ENCODE results near the gene MIEN1.

DNA sequence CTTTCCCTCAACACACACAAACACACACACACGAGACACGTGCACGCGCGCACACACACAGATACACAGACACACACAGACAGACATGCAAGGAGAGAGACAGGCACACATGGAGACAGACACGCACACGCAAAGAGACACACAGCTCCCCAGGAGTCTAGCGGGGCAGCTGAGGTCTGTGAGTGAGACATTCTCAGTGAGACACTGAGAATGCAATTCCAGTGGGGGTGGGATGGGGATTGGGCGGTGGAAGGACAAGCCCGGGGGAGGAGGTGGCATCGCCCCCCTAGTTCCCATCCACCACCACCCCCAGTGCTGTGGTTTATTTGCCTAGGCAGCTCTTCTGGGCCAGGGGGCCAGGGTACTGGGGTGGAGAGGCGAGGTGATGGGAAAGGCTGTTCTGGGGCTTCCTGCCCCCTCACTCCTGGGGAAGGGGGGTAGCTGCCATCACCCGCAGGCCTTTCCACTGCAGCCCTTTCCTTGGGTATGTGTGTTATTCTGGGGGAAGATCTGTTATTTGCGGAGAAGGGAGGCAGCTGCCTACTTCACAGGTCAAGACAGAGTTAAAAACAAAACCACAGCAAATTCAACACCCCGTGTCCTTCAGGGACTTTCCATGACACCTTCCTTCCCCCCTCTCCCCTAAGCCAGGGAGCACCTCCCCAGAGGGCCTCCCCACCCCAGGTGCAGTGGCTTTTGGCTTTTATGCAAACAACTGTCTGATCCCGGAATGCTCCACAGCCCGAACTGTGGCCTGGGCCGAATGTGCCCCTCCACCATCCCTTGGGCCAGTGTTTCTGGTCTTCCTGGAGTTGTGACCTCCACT is 25.4 kb upstream of the MIEN1 start:
- TF ChIP-seq, protein P1, sequence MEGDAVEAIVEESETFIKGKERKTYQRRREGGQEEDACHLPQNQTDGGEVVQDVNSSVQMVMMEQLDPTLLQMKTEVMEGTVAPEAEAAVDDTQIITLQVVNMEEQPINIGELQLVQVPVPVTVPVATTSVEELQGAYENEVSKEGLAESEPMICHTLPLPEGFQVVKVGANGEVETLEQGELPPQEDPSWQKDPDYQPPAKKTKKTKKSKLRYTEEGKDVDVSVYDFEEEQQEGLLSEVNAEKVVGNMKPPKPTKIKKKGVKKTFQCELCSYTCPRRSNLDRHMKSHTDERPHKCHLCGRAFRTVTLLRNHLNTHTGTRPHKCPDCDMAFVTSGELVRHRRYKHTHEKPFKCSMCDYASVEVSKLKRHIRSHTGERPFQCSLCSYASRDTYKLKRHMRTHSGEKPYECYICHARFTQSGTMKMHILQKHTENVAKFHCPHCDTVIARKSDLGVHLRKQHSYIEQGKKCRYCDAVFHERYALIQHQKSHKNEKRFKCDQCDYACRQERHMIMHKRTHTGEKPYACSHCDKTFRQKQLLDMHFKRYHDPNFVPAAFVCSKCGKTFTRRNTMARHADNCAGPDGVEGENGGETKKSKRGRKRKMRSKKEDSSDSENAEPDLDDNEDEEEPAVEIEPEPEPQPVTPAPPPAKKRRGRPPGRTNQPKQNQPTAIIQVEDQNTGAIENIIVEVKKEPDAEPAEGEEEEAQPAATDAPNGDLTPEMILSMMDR (IDR thresholded peaks at IDR 0.05): no peak
- TF ChIP-seq RAD21 (conservative IDR thresholded peaks at IDR 0.05 in 1 of 2, IDR thresholded peaks at IDR 0.05 in 1 of 2) (no peak), ZNF302 (CRISPR knock-in tag; IDR thresholded peaks at IDR 0.05) (no peak), NFE2L2 (conservative IDR thresholded peaks at IDR 0.05; ENCODE audit: low read length) (no peak)

Data from A549 (cell line).